Fibroblast of lung (primary cell): ENCODE data around the gene KMT2E. TPM values are rescaled to one million over a fixed set of nuclear protein-coding genes. Genes with fewer than 3 reads are reported as not detected.

Experiments
- DNase-seq, 2 donors: peaks; one replicate each; pipeline versions ENCODE4 v3.0.0 to v3.0.0-alpha.2; 2010; ENCODE audit warnings: low read depth in 2 of 2
- H2AFZ ChIP-seq: 2 replicates; pipeline ENCODE4 v1.5.1; 2012; ENCODE audit warnings: low read length, control low read depth, inconsistent platforms
- H3K27ac ChIP-seq: 2 replicates; pipeline ENCODE4 v1.5.1; 2011; ENCODE audit warnings: low read length, control low read depth; ENCODE audit not compliant: insufficient read depth
- H3K27me3 ChIP-seq: 2 replicates; pipeline ENCODE4 v1.5.1; 2011; ENCODE audit warnings: mild to moderate bottlenecking, low read length; ENCODE audit not compliant: control insufficient read depth, insufficient read depth
- H3K36me3 ChIP-seq: 2 replicates; pipeline ENCODE4 v1.5.1; 2011; ENCODE audit warnings: low read length; ENCODE audit not compliant: control insufficient read depth, insufficient read depth
- H3K4me1 ChIP-seq: 2 replicates; pipeline ENCODE4 v1.5.1; 2011; ENCODE audit warnings: low read length; ENCODE audit not compliant: control insufficient read depth, insufficient read depth; ENCODE audit errors: extremely low read depth
- H3K4me2 ChIP-seq: 2 replicates; pipeline ENCODE4 v1.5.1; 2011; ENCODE audit warnings: low read length, control low read depth; ENCODE audit not compliant: insufficient read depth; ENCODE audit errors: extremely low read depth
- H3K4me3 ChIP-seq, 4 experiments: fragments of 200-600 bp in 1 of 4; sonication (generic) in 1 of 4; replicated peaks in 1 of 4; 2 replicates each; pipeline ENCODE4 v1.5.1; 2011 to 2016; ENCODE audit warnings: low read length in 4 of 4, low read depth in 3 of 4, mild to moderate bottlenecking in 3 of 4, control low read depth in 2 of 4, inconsistent platforms in 1 of 4, mixed read lengths in 1 of 4; ENCODE audit not compliant: insufficient read depth in 1 of 4; ENCODE audit errors: control extremely low read depth in 1 of 4
- H3K79me2 ChIP-seq: 2 replicates; pipeline ENCODE4 v1.5.1; 2012; ENCODE audit warnings: mild to moderate bottlenecking, low read length, inconsistent platforms; ENCODE audit not compliant: control insufficient read depth, insufficient read depth
- H3K9ac ChIP-seq: 2 replicates; pipeline ENCODE4 v1.5.1; 2011; ENCODE audit warnings: mild to moderate bottlenecking, low read length, control low read depth; ENCODE audit not compliant: insufficient read depth
- H3K9me3 ChIP-seq: 2 replicates; pipeline ENCODE4 v1.5.1; 2012; ENCODE audit warnings: low read depth, low read length; ENCODE audit not compliant: control insufficient read depth, insufficient read depth
- H4K20me1 ChIP-seq: 2 replicates; pipeline ENCODE4 v1.5.1; 2011; ENCODE audit warnings: low read length; ENCODE audit not compliant: control insufficient read depth, insufficient read depth; ENCODE audit errors: extremely low read depth
- CTCF ChIP-seq, 2 donors: IDR thresholded peaks in 1 of 2; conservative IDR thresholded peaks in 1 of 2; 1 replicate in 1 of 2; 2 replicates in 1 of 2; pipeline ENCODE4 v1.5.1; 2011 to 2012; ENCODE audit warnings: low read length in 2 of 2, control low read depth in 1 of 2, inconsistent platforms in 1 of 2, low read depth in 1 of 2, mild to moderate bottlenecking in 1 of 2
- EZH2 ChIP-seq: IDR thresholded peaks from 2 replicates; pipeline ENCODE4 v1.5.1; 2012; ENCODE audit warnings: low read length, control low read depth, mild to moderate bottlenecking; ENCODE audit errors: missing control alignments
- polyA plus RNA-seq, 2 donors: library from polyadenylated mRNA; depleted of rRNA in 1 of 2; stranded (reverse) in 1 of 2; unstranded in 1 of 2; fragments of >200 nt; gene quantifications; 2 replicates each; pipeline ENCODE4 v1.2.1, GENCODE V29; 2011 to 2012; ENCODE audit warnings: missing spikeins in 1 of 2
- total RNA-seq: library from RNA; depleted of rRNA; stranded (reverse); fragments of >200 nt; gene quantifications from 2 replicates; pipeline ENCODE4 v1.2.1, GENCODE V29; 2014

Gene KMT2E
- total and polyA plus RNA-seq, 2 donors (not counting 1 experiment from before 2014, with no cell fraction given): 7.5 to 95.0 TPM

GRCh38 chr7:105130580-105130979 lies 116.6 kb downstream of the KMT2E start:
- H2AFZ ChIP-seq: no peak overlapping the region
- H3K4me1 ChIP-seq: no peaks in the 10 kb centered on the region
- H3K4me2 ChIP-seq: no peak overlapping the region
- H3K4me3 ChIP-seq: no peak overlapping the region
- H3K9ac ChIP-seq: no peak overlapping the region
- H3K27ac ChIP-seq: no peak overlapping the region
- H4K20me1 ChIP-seq: no peaks in the 10 kb centered on the region
- no peak for DNase-seq
- no peak for TF ChIP-seq CTCF (conservative IDR thresholded peaks at IDR 0.05 in 1 of 2, IDR thresholded peaks at IDR 0.05 in 1 of 2; ENCODE audit: low read depth in 1 of 2, low read length in 2 of 2)
- TF ChIP-seq EZH2: no peak
- H3K79me2 ChIP-seq: no peaks in the 10 kb centered on the region
- peaks cover 9% of the 10 kb centered on the region for H3K36me3 ChIP-seq
- H3K27me3 ChIP-seq: no peaks in the 10 kb centered on the region
- no peaks in the 10 kb centered on the region for H3K9me3 ChIP-seq

GRCh38 chr7:105131033-105131656 lies 117.1 kb downstream of the KMT2E start:
- Histone ChIP-seq H3K4me3 (no peak overlapping the region), H3K9me3 (no peaks in the 10 kb centered on the region), H3K27ac (no peak overlapping the region), H2AFZ (no peak overlapping the region), H4K20me1 (no peaks in the 10 kb centered on the region), H3K79me2 (no peaks in the 10 kb centered on the region), H3K27me3 (no peaks in the 10 kb centered on the region), H3K4me1 (no peaks in the 10 kb centered on the region), H3K9ac (no peak overlapping the region), H3K36me3 (peaks cover 6% of the 10 kb centered on the region), H3K4me2 (no peak overlapping the region)
- TF ChIP-seq CTCF (conservative IDR thresholded peaks at IDR 0.05 in 1 of 2, IDR thresholded peaks at IDR 0.05 in 1 of 2; ENCODE audit: low read depth in 1 of 2, low read length in 2 of 2) (no peak), EZH2 (no peak)
- DNase-seq: peak in 1 of 2 donors; percentile 41

GRCh38 chr7:105131890-105132289 lies 117.9 kb downstream of the KMT2E start:
- Histone ChIP-seq H3K9ac (no peak overlapping the region), H3K4me1 (no peaks in the 10 kb centered on the region), H4K20me1 (no peaks in the 10 kb centered on the region), H3K9me3 (no peaks in the 10 kb centered on the region), H3K27me3 (no peaks in the 10 kb centered on the region), H3K27ac (no peak overlapping the region), H3K36me3 (peaks cover 4% of the 10 kb centered on the region), H2AFZ (no peak overlapping the region), H3K4me2 (no peak overlapping the region), H3K79me2 (no peaks in the 10 kb centered on the region), H3K4me3 (no peak overlapping the region)
- TF ChIP-seq EZH2 (no peak), CTCF (conservative IDR thresholded peaks at IDR 0.05 in 1 of 2, IDR thresholded peaks at IDR 0.05 in 1 of 2; ENCODE audit: low read depth in 1 of 2, low read length in 2 of 2) (no peak)
- DNase-seq: no peak
